ENCODE data around the gene RUNX2. TPM values are rescaled to one million over a fixed set of nuclear protein-coding genes. Genes with fewer than 3 reads are reported as not detected.

Gene RUNX2
- polyA plus RNA-seq, 1 donor from 2014 or later, result not detected

- Histone ChIP-seq H2AFZ (ENCODE audit: low read depth, low read length) (no peak overlapping the region), H3K9me3 (ENCODE audit: low read length) (no peaks in the 10 kb centered on the region), H3K9ac (ENCODE audit: low read length) (no peak overlapping the region), H3F3A (ENCODE audit: insufficient read depth, low read length, poor library complexity, severe bottlenecking) (no peaks in the 10 kb centered on the region), H3K27ac (ENCODE audit: low read length) (no peak overlapping the region), H3K36me3 (ENCODE audit: insufficient read depth, low read length) (no peaks in the 10 kb centered on the region), H3K79me2 (replicated peaks; ENCODE audit: insufficient read depth, low read length) (no peaks in the 10 kb centered on the region), H3K4me2 (ENCODE audit: low read length) (no peak overlapping the region), H3K9me2 (ENCODE audit: insufficient read depth, low read length) (no peaks in the 10 kb centered on the region), H4K20me1 (ENCODE audit: insufficient read depth) (no peaks in the 10 kb centered on the region), H3K4me3 (ENCODE audit: low read length) (no peak overlapping the region), H3K27me3 (ENCODE audit: insufficient read depth, low read depth, low read length) (no peaks in the 10 kb centered on the region)
- TF ChIP-seq EZH2 (IDR thresholded peaks at IDR 0.05; ENCODE audit: borderline replicate concordance, insufficient read depth, low read length, poor library complexity, severe bottlenecking) (no peak), MXI1 (conservative IDR thresholded peaks at IDR 0.05; ENCODE audit: poor library complexity, severe bottlenecking) (no peak), EP300 (conservative IDR thresholded peaks at IDR 0.05; ENCODE audit: poor library complexity, severe bottlenecking) (no peak), SMC3 (conservative IDR thresholded peaks at IDR 0.05; ENCODE audit: poor library complexity) (no peak), RAD21 (conservative IDR thresholded peaks at IDR 0.05) (no peak), CTCF (IDR thresholded peaks at IDR 0.05; ENCODE audit: poor library complexity, severe bottlenecking) (no peak), POLR2AphosphoS5 (IDR thresholded peaks at IDR 0.05) (no peak), TAF1 (IDR thresholded peaks at IDR 0.05; ENCODE audit: low read depth) (no peak), REST (IDR thresholded peaks at IDR 0.05; ENCODE audit: borderline replicate concordance) (no peak)
Measured at GRCh38 chr6:45605971-45606370, 277.8 kb downstream of the RUNX2 start.

GRCh38 chr6:45606831-45607400 is 278.8 kb downstream of the RUNX2 start:
- H3K4me3 ChIP-seq (ENCODE audit: low read length), result no peak overlapping the region
- no peaks in the 10 kb centered on the region for H4K20me1 ChIP-seq (ENCODE audit: insufficient read depth)
- H3K9me2 ChIP-seq (ENCODE audit: insufficient read depth, low read length), result no peaks in the 10 kb centered on the region
- H3K9me3 ChIP-seq (ENCODE audit: low read length), result no peaks in the 10 kb centered on the region
- H3K36me3 ChIP-seq (ENCODE audit: insufficient read depth, low read length), result no peaks in the 10 kb centered on the region
- no peak overlapping the region for H3K27ac ChIP-seq (ENCODE audit: low read length)
- TF ChIP-seq EP300 (conservative IDR thresholded peaks at IDR 0.05; ENCODE audit: poor library complexity, severe bottlenecking), result no peak
- no peak for TF ChIP-seq POLR2AphosphoS5 (IDR thresholded peaks at IDR 0.05)
- TF ChIP-seq TAF1 (IDR thresholded peaks at IDR 0.05; ENCODE audit: low read depth), result no peak
- TF ChIP-seq MXI1 (conservative IDR thresholded peaks at IDR 0.05; ENCODE audit: poor library complexity, severe bottlenecking), result no peak
- TF ChIP-seq SMC3 (conservative IDR thresholded peaks at IDR 0.05; ENCODE audit: poor library complexity), result no peak
- no peak for TF ChIP-seq REST (IDR thresholded peaks at IDR 0.05; ENCODE audit: borderline replicate concordance)
- no peak for TF ChIP-seq RAD21 (conservative IDR thresholded peaks at IDR 0.05)
- no peak for TF ChIP-seq EZH2 (IDR thresholded peaks at IDR 0.05; ENCODE audit: borderline replicate concordance, insufficient read depth, low read length, poor library complexity, severe bottlenecking)
- no peak for TF ChIP-seq CTCF (IDR thresholded peaks at IDR 0.05; ENCODE audit: poor library complexity, severe bottlenecking)
- H3K9ac ChIP-seq (ENCODE audit: low read length), result no peak overlapping the region
- H3K27me3 ChIP-seq (ENCODE audit: insufficient read depth, low read depth, low read length), result no peaks in the 10 kb centered on the region
- no peaks in the 10 kb centered on the region for H3K79me2 ChIP-seq (replicated peaks; ENCODE audit: insufficient read depth, low read length)
- H3F3A ChIP-seq (ENCODE audit: insufficient read depth, low read length, poor library complexity, severe bottlenecking), result no peaks in the 10 kb centered on the region
- no peak overlapping the region for H2AFZ ChIP-seq (ENCODE audit: low read depth, low read length)
- H3K4me2 ChIP-seq (ENCODE audit: low read length), result no peak overlapping the region
